ENCODE data around the gene CSNK2A2.

- TF ChIP-seq, protein P1, sequence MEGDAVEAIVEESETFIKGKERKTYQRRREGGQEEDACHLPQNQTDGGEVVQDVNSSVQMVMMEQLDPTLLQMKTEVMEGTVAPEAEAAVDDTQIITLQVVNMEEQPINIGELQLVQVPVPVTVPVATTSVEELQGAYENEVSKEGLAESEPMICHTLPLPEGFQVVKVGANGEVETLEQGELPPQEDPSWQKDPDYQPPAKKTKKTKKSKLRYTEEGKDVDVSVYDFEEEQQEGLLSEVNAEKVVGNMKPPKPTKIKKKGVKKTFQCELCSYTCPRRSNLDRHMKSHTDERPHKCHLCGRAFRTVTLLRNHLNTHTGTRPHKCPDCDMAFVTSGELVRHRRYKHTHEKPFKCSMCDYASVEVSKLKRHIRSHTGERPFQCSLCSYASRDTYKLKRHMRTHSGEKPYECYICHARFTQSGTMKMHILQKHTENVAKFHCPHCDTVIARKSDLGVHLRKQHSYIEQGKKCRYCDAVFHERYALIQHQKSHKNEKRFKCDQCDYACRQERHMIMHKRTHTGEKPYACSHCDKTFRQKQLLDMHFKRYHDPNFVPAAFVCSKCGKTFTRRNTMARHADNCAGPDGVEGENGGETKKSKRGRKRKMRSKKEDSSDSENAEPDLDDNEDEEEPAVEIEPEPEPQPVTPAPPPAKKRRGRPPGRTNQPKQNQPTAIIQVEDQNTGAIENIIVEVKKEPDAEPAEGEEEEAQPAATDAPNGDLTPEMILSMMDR (IDR thresholded peaks at IDR 0.05 in 2 of 3, conservative IDR thresholded peaks at IDR 0.05 in 1 of 3; ENCODE audit: insufficient read depth in 2 of 3, low read depth in 1 of 3, low read length in 3 of 3): no peak
- TF ChIP-seq, protein P2, sequence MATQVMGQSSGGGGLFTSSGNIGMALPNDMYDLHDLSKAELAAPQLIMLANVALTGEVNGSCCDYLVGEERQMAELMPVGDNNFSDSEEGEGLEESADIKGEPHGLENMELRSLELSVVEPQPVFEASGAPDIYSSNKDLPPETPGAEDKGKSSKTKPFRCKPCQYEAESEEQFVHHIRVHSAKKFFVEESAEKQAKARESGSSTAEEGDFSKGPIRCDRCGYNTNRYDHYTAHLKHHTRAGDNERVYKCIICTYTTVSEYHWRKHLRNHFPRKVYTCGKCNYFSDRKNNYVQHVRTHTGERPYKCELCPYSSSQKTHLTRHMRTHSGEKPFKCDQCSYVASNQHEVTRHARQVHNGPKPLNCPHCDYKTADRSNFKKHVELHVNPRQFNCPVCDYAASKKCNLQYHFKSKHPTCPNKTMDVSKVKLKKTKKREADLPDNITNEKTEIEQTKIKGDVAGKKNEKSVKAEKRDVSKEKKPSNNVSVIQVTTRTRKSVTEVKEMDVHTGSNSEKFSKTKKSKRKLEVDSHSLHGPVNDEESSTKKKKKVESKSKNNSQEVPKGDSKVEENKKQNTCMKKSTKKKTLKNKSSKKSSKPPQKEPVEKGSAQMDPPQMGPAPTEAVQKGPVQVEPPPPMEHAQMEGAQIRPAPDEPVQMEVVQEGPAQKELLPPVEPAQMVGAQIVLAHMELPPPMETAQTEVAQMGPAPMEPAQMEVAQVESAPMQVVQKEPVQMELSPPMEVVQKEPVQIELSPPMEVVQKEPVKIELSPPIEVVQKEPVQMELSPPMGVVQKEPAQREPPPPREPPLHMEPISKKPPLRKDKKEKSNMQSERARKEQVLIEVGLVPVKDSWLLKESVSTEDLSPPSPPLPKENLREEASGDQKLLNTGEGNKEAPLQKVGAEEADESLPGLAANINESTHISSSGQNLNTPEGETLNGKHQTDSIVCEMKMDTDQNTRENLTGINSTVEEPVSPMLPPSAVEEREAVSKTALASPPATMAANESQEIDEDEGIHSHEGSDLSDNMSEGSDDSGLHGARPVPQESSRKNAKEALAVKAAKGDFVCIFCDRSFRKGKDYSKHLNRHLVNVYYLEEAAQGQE (IDR thresholded peaks at IDR 0.05; ENCODE audit: borderline replicate concordance): no peak
- TF ChIP-seq, protein P2 (CRISPR knock-in tag; IDR thresholded peaks at IDR 0.05; ENCODE audit: low read depth): no peak
- TF ChIP-seq KAT7 (CRISPR knock-in tag; IDR thresholded peaks at IDR 0.05; ENCODE audit: borderline replicate concordance): no peak
Observed at GRCh38 chr16:58118801-58119508, 79.0 kb downstream of the CSNK2A2 start.

Measured in K562 (cell line).